GM23338 (cell line): Measurements from ENCODE around the gene DGKH. TPM values are rescaled to one million over a fixed set of nuclear protein-coding genes. Genes with fewer than 3 reads are reported as not detected.

ENCODE experiments used
- ATAC-seq: fragments of 200-7000 bp; cut with Tn5 transposase; 3 replicates; pipeline ENCODE4 v1.9.1; 2020
- DNase-seq: peaks from one replicate; pipeline ENCODE4 v3.0.0-alpha.2; 2015; ENCODE audit warnings: low spot score
- H2AFZ ChIP-seq: fragments of 200-600 bp; sonication (generic); 2 replicates; pipeline ENCODE4 v1.8.0; 2016; ENCODE audit warnings: antibody characterized with exemption, mild to moderate bottlenecking, moderate library complexity
- H3F3A ChIP-seq: fragments of 200-600 bp; sonication (generic); replicated peaks from 2 replicates; pipeline ENCODE4 v1.8.0; 2017; ENCODE audit warnings: antibody characterized with exemption, mixed run types, low read depth
- H3K27ac ChIP-seq: fragments of 200-600 bp; sonication (generic); 2 replicates; pipeline ENCODE4 v1.6.1; 2016; ENCODE audit warnings: low read depth
- H3K27me3 ChIP-seq: fragments of 200-600 bp; sonication (generic); 2 replicates; pipeline ENCODE4 v1.8.0; 2016; ENCODE audit warnings: mild to moderate bottlenecking, mixed run types, moderate library complexity; ENCODE audit not compliant: insufficient read depth
- H3K36me3 ChIP-seq: fragments of 200-600 bp; sonication (generic); 2 replicates; pipeline ENCODE4 v1.8.0; 2016; ENCODE audit warnings: mild to moderate bottlenecking; ENCODE audit not compliant: insufficient read depth
- H3K4me1 ChIP-seq: fragments of 200-600 bp; sonication (generic); 2 replicates; pipeline ENCODE4 v1.8.0; 2016; ENCODE audit warnings: mild to moderate bottlenecking, moderate library complexity; ENCODE audit not compliant: insufficient read depth
- H3K4me2 ChIP-seq: fragments of 200-600 bp; sonication (generic); 2 replicates; pipeline ENCODE4 v1.7.1; 2017; ENCODE audit warnings: mixed run types
- H3K4me3 ChIP-seq: fragments of 200-600 bp; sonication (generic); 2 replicates; pipeline ENCODE4 v1.6.1; 2016; ENCODE audit warnings: mixed run types
- H3K79me2 ChIP-seq: fragments of 200-600 bp; sonication (generic); replicated peaks from 2 replicates; pipeline ENCODE4 v1.8.0; 2017; ENCODE audit warnings: mild to moderate bottlenecking; ENCODE audit not compliant: insufficient read depth
- H3K9me2 ChIP-seq: fragments of 200-600 bp; sonication (generic); 2 replicates; pipeline ENCODE4 v1.8.0; 2017; ENCODE audit not compliant: insufficient read depth
- H4K20me1 ChIP-seq: fragments of 200-600 bp; sonication (generic); replicated peaks from 2 replicates; pipeline ENCODE4 v1.8.0; 2017; ENCODE audit warnings: mild to moderate bottlenecking; ENCODE audit not compliant: insufficient read depth
- H3K27ac Mint-ChIP-seq: 2 replicates; pipeline ENCODE4 v1.8.0; 2020; ENCODE audit warnings: inconsistent platforms, mild to moderate bottlenecking, moderate library complexity, mixed read lengths
- H3K27me3 Mint-ChIP-seq: 3 replicates; pipeline ENCODE4 v1.8.0; 2022; ENCODE audit warnings: low read depth, mild to moderate bottlenecking, moderate library complexity, mixed read lengths, inconsistent platforms; ENCODE audit not compliant: insufficient read depth, poor library complexity
- H3K36me3 Mint-ChIP-seq: 3 replicates; pipeline ENCODE4 v1.8.0; 2021; ENCODE audit warnings: low read depth, mild to moderate bottlenecking, inconsistent platforms, moderate library complexity, mixed read lengths
- H3K4me1 Mint-ChIP-seq: 3 replicates; pipeline ENCODE4 v1.8.0; 2020; ENCODE audit warnings: mild to moderate bottlenecking, inconsistent platforms, mixed read lengths
- H3K4me3 Mint-ChIP-seq: 3 replicates; pipeline ENCODE4 v1.8.0; 2021; ENCODE audit warnings: moderate library complexity, mild to moderate bottlenecking, inconsistent platforms, mixed read lengths
- H3K9me3 Mint-ChIP-seq: 3 replicates; pipeline ENCODE4 v1.8.0; 2020; ENCODE audit warnings: moderate library complexity, mild to moderate bottlenecking, inconsistent platforms, mixed read lengths
- CREB1 ChIP-seq: fragments of 250-450 bp; sonication (Bioruptor Pico); IDR thresholded peaks from 2 replicates; pipeline ENCODE4 v1.5.0; 2020; ENCODE audit warnings: low read depth, mild to moderate bottlenecking, moderate library complexity
- CTCF ChIP-seq, 2 experiments: fragments of 200-600 bp in 1 of 2; sonication (generic) in 1 of 2; conservative IDR thresholded peaks; 2 replicates each; pipeline versions ENCODE4 v1.5.1 to v1.6.1; 2016 to 2017; ENCODE audit warnings: antibody characterized with exemption in 2 of 2, low read depth in 2 of 2, mild to moderate bottlenecking in 2 of 2, moderate library complexity in 1 of 2
- ETS1 ChIP-seq: IDR thresholded peaks from 2 replicates; pipeline ENCODE4 v1.6.1; 2016; ENCODE audit warnings: antibody characterized with exemption
- EZH2 ChIP-seq: fragments of 200-600 bp; sonication (generic); IDR thresholded peaks from one replicate; pipeline ENCODE4 v1.8.0; 2017; ENCODE audit warnings: antibody characterized with exemption, mild to moderate bottlenecking, low read depth; ENCODE audit not compliant: unreplicated experiment
- EZH2phosphoT487 ChIP-seq: fragments of 200-600 bp; sonication (generic); IDR thresholded peaks from one replicate; pipeline ENCODE4 v1.8.1; 2018; ENCODE audit warnings: antibody characterized with exemption; ENCODE audit not compliant: unreplicated experiment
- JUNB ChIP-seq: IDR thresholded peaks from one replicate; pipeline ENCODE4 v1.6.1; 2016; ENCODE audit warnings: antibody characterized with exemption; ENCODE audit not compliant: unreplicated experiment
- NANOG ChIP-seq: IDR thresholded peaks from 2 replicates; pipeline ENCODE4 v1.6.1; 2016; ENCODE audit warnings: antibody characterized with exemption, borderline replicate concordance
- POLR2AphosphoS5 ChIP-seq: IDR thresholded peaks from 2 replicates; pipeline ENCODE4 v1.6.1; 2016; ENCODE audit warnings: antibody characterized with exemption, low read depth
- STAT1 ChIP-seq: IDR thresholded peaks from one replicate; pipeline ENCODE4 v1.6.1; 2016; ENCODE audit warnings: antibody characterized with exemption; ENCODE audit not compliant: unreplicated experiment
- ZNF331 ChIP-seq: fragments of 250-450 bp; sonication (Bioruptor Pico); IDR thresholded peaks from 2 replicates; pipeline ENCODE4 v1.5.0; 2020; ENCODE audit warnings: low read depth, mild to moderate bottlenecking, moderate library complexity
- ZNF462 ChIP-seq: fragments of 250-450 bp; sonication (Bioruptor Pico); IDR thresholded peaks from 2 replicates; pipeline ENCODE4 v1.5.0; 2020; ENCODE audit warnings: mild to moderate bottlenecking, moderate library complexity
- polyA plus RNA-seq: library from polyadenylated mRNA; unstranded; fragments of >200 nt; fragmentation: Nextera tagmentation; extraction: Ambion mirVana; gene quantifications from 2 replicates; pipeline ENCODE4 v1.2.1, GENCODE V29; 2016
- total RNA-seq: library from RNA; depleted of rRNA; stranded (reverse); fragments of >200 nt; shearing (Covaris generic); gene quantifications from 2 replicates; pipeline ENCODE4 v1.2.3, GENCODE V29; 2014

Gene DGKH
- total and polyA plus RNA-seq, 2 experiments from 2014 or later, result 2.1 to 7.5 TPM

GRCh38 chr13:42043676-42044075 lies 4.8 kb upstream of the DGKH start (continued):
- no peak for TF ChIP-seq CTCF (conservative IDR thresholded peaks at IDR 0.05; ENCODE audit: low read depth in 2 of 2)
- TF ChIP-seq POLR2AphosphoS5, result no peak
- TF ChIP-seq JUNB, result no peak
- no peak for TF ChIP-seq NANOG
- TF ChIP-seq EZH2phosphoT487, result no peak
- no peak for TF ChIP-seq CREB1 (CRISPR knock-in tag)
- no peak for TF ChIP-seq STAT1
- no peak for TF ChIP-seq EZH2
- TF ChIP-seq ZNF331, result no peak
- TF ChIP-seq ETS1, result no peak

- Histone ChIP-seq H3K27ac (no peak overlapping the region), H2AFZ (no peak overlapping the region), H3K4me3 (no peak overlapping the region), H3K27me3 (peaks cover 77% of the 10 kb centered on the region), H3F3A (peaks cover 17% of the 10 kb centered on the region), H3K79me2 (peaks cover 19% of the 10 kb centered on the region), H3K36me3 (no peaks in the 10 kb centered on the region), H3K9me2 (no peaks in the 10 kb centered on the region), H4K20me1 (peaks cover 29% of the 10 kb centered on the region), H3K4me2 (peak overlapping the region; percentile 100; the same call in 1 of the 2 replicates), H3K4me1 (peaks cover 23% of the 10 kb centered on the region)
- ATAC-seq (no peak), DNase-seq (no peak)
- H3K9me3 Mint-ChIP-seq, result no peaks in the 10 kb centered on the region; the same call in 2 of the 3 replicates
- no peak overlapping the region for H3K27ac Mint-ChIP-seq
- 0 out of 3 replicates have a peak overlapping the region, but pooled peaks have one; percentile 9 for H3K4me3 Mint-ChIP-seq
- peaks cover 3% of the 10 kb centered on the region; the same call in 2 of the 3 replicates for H3K36me3 Mint-ChIP-seq
- H3K27me3 Mint-ChIP-seq, result peaks cover 34% of the 10 kb centered on the region
- peaks cover 14% of the 10 kb centered on the region for H3K4me1 Mint-ChIP-seq
- TF ChIP-seq NANOG (no peak), ZNF462 (no peak), CTCF (conservative IDR thresholded peaks at IDR 0.05; ENCODE audit: low read depth in 2 of 2) (no peak), JUNB (no peak), ETS1 (no peak), POLR2AphosphoS5 (no peak)
Measured at GRCh38 chr13:42046448-42046847, 2.0 kb upstream of the DGKH start.
